Occipital lobe (tissue), 2 donors: ENCODE measurements around the gene ZNF853. TPM values are rescaled to one million over a fixed set of nuclear protein-coding genes. Genes with fewer than 3 reads are reported as not detected.
"Not testable (repeated sequence)": the region's sequence is repeated elsewhere in the genome, so short reads cannot be mapped to it uniquely, and the experiment has no call there.

Source experiments
- DNase-seq: peaks from one replicate; lab custom pipeline; 2025; lab: John Stamatoyannopoulos, UW
- total RNA-seq: library from RNA; depleted of rRNA; stranded (reverse); fragments of >200 nt; gene quantifications from one replicate; pipeline ENCODE4 v1.2.3, GENCODE V29; 2014

The ZNF853 gene
- total RNA-seq, 1 donor from 2014 or later: 23.6 TPM

DNA sequence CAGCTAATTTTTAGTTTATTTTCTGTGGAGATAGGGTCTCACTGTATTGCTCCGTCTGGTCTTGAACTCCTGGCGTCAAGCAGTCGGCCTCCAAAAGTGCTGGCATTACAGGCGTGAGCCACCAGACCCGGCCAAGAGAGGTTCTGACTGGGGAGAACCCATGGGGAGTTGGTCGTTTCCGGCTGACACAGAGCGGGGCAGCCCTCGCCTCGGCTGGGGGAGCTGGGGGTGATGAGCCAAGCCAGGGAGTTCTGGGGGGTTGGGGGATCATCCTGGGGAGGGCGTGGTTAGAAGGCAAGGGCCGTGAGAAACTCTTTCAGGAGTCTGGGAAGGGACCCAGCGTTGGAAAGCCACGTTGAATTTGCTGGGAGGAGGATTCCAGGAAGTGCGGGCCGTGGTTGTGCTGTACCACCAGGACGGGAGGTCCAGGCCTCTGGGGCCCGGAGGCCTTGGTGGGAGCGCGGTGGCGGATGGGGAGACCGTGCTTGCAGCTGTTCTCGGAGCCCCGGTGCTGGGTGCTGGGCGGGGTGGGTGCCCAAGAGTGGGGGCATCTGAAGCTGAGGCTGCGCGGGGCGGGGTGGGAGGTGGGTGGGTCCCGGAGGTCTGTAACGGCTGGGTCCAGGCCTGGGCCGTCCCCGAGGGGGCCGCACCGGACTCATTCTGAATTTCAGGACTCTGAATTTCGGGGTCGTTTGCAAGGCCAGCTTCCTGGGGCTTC is 8.4 kb upstream of the ZNF853 start:
- no peak for DNase-seq

- DNase-seq: no peak
Measured at GRCh38 chr7:6607651-6608051, 7.8 kb upstream of the ZNF853 start.

GRCh38 chr7:6608081-6608480 is 7.3 kb upstream of the ZNF853 start:
- DNase-seq: no peak

DNA sequence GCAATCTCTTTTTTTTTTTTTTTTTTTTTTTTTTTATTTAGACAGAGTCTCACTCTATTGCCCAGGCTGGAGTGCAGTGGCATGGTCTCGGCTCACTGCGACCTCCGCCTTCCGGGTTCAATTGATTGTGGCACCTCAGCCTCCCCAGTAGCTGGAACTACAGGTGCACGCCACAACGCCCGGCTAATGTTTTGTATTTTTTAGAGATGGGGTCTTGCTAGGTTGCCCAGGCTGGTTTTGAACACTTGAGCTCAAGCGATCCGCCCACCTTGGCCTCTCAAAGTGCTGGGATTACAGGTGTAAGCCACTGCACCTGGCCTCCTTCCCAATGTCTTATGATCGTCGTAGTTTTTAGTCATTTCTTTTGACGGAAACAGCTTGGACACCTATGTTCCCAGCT is 6.6 kb upstream of the ZNF853 start:
- DNase-seq: no peak

GRCh38 chr7:6612819-6613218 is 2.6 kb upstream of the ZNF853 start:
- no peak for DNase-seq

DNA sequence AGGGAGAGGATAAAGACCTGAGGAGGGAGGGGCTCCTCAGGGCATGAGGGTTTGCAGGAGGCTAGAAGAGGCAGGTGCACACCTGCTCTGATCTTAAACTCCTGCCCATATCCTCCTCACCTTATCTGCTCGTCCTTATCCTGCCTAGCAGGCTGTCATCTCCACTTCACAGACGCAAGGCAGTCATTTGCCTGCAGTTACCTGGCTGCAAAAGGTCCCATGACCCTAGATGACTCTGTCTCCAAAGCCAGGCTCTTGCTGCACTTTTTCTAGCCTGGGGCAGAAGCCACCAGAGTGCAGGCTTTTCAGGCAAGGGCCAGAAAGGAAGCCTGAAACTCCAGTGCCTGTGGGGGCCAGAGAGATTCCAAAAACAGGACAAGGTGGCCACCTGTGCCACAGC is 1.7 kb upstream of the ZNF853 start:
- DNase-seq: no peak

DNA sequence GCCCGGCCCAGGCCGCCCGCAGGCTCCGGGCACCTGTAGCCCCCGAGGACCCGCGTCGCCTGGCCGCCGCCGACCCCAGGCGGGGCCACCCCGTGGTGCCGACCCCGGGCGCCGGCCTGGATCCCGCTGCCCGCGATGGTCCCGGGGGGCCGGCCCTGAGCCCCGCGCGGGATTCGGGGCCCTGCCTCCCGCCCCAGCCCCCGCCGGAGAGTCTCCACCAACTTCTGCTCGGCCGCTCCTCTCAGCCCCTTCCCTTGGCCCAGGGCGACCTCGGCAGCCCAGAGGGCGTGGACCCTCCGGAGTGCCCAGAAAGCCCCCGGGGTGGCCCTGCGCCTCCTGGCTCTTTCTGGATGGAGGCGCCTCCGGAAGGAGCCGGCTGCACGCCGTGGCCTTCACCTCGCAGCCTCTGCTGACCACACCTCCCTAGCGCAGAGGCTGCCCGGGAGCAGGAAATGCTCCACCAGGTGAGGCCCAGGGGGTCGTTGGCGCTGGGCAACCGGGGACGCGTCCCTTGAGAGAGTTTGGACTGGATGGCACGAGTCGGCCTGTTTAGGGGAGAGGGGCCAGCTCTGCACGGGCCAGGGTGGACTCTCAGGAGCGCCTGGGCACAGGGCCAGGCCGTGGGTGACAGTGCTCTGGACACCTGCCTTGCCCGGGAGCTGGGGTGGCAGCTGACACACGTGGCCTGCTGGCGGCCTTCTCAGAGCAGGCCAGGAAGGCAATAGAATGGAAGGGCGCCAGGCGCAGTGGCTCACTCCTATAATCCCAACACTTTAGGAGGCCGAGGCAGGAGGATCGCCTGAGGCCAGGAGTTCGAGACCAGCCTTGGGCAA is 529 bp downstream of the ZNF853 start:
- DNase-seq: no peak

DNA sequence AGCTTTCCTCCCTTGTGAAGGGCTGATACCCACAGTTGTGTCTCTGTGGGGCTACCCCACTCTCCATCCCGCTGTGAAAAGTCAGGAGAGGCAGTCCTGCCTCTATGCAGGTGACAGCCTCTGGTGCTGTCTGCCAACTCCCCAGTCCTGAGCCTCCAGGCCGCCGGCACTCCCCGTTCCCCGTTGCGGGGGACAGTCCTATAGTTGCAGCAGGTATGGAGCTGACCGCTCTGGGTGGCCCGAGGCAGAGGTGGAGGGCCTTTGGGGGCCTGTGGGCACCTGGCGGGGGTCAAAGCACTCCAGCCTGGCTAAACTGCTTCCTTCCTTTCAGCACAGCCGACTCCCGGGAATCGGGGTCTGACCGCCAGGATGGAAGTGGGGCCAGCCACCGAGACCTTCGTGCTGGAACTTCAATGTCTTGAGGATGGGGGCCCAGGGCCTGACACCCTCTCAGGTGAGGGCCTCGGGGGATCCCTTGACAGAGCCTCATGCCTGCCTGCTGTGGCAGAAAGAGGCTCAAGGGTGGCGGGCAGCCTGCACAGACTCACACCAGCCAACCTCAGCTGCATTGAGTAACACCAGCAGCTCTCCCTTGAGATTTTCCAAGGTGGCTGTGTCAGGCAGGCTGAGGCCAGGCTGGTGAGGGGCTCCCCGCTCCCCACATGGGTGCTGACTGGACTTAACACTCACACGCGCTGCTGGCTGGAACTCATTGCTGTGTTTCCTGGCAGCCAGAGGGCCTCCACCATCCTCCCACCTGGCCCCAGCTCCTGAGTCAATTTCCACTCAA is 1.6 kb downstream of the ZNF853 start:
- no peak for DNase-seq

DNA sequence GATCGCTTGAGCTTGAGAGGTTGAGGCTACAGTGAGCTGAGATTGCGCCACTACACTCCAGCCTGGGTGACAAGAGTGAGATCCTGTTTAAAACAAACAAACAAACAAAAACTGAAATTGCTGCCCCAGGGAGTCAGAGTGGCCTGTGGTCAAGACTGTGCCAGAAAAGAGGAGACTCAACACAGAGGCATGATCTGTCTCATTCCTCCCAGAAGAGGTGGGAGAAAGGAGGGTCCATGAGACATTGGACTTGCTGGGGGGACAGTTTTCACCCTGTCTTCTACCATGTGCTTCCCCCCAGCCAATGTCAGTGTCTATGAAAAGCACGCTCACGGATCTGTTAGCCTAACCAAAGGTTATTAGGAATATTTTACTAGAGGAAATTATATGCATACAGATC is 3.2 kb downstream of the ZNF853 start:
- DNase-seq: no peak

DNA sequence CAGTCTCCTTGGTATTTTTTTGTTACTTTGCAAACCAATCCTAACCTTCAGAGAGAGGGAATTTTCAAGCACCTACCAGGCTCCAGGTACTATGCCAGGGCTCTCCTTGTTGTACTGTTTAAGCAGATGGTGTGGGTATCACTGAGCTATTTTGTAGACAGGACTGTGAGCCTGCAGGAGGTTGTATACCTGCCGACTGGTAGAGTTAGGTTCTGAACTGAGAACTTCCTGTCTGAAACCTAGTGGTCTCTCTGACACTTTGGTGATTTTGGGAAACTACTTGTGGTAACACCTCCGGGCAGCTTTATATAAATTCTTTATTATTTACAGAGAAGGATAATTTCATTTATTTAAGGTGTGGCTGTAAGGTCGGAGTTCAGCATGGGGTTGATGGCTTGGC is 4.6 kb downstream of the ZNF853 start:
- no peak for DNase-seq

DNA sequence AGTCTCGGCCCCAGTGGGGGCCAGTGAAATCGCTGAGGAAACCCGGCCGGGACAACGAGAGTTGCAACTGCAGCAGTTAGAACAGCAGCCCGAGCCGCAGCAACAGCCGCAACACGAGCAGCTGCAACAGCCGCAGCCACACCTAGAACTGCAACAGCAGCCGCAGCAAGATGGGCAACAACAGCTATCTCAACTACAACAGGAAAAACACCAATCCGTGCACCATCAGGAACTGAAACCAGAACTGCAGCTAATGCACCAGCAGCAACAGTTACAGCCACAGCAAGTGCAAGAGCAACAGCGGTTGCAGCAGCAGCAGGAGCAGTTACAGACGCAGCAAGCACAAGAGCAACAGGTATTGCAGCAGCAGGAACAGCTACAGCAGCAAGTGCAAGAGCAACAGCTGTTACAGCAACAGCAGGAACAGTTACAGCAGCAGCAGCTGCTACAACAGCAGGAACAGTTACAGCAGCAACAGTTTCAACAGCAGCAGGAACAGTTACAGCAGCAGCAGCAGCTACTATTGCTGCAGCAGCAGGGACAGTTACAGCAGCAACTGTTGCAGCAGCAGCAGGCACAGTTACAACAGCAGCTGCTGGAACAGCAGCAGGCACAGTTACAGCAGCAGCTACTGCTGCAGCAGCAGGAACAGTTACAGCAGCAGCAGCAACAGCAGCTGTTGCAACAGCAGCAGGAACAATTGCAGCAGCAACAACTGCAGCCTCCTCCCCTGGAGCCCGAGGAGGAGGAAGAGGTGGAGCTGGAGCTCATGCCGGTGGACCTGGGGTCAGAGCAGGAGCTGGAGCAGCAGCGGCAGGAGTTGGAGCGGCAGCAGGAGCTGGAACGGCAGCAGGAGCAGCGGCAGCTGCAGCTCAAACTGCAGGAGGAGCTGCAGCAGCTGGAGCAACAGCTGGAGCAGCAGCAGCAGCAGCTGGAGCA is 6.1 kb downstream of the ZNF853 start:
- DNase-seq: no peak

DNA sequence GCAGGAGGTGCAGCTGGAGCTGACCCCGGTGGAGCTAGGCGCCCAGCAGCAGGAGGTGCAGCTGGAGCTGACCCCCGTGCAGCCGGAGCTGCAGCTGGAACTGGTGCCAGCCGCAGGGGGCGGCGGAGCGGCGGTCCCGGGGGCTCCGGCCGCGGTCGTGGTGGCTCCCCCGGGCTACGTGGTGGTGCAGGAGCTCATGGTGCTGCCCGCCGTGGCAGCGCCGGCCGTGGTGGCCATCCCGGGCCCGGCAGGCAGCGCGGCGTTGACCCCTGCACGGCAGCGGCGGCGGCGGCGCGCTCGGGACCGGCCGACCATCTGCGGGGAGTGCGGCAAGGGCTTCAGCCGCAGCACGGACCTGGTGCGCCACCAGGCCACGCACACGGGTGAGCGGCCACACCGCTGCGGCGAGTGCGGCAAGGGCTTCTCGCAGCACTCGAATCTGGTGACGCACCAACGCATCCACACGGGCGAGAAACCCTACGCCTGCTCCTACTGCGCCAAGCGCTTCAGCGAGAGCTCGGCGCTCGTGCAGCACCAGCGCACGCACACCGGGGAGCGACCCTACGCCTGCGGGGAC is 6.8 kb downstream of the ZNF853 start:
- no peak for DNase-seq

GRCh38 chr7:6623589-6624245 is 8.3 kb downstream of the ZNF853 start:
- DNase-seq: no peak

GRCh38 chr7:6624246-6624611 is 8.8 kb downstream of the ZNF853 start:
- no peak for DNase-seq

GRCh38 chr7:6628045-6628444 is 12.6 kb downstream of the ZNF853 start:
- no peak for DNase-seq

GRCh38 chr7:6630007-6630849 is 14.8 kb downstream of the ZNF853 start:
- DNase-seq: no peak

DNA sequence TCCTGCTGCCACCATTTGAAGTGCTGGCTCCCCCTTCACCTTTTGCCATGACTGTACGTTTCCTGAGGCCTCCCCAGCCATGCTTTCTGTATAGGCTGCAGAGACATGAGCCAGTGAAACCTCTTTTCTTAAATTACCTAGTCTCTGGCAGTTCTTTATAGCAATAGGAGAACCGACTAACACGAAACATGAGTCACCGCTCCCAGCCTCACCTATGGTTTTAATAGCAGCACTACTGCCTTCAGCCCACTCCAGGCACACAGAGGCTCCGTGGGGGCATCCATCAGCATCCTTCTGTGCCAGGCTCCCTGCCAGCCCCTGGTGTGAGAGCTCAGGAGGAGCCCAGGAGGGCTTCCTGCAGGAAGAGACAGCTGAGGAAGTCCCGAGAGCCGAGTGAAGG is 16.2 kb downstream of the ZNF853 start:
- DNase-seq: no peak

DNA sequence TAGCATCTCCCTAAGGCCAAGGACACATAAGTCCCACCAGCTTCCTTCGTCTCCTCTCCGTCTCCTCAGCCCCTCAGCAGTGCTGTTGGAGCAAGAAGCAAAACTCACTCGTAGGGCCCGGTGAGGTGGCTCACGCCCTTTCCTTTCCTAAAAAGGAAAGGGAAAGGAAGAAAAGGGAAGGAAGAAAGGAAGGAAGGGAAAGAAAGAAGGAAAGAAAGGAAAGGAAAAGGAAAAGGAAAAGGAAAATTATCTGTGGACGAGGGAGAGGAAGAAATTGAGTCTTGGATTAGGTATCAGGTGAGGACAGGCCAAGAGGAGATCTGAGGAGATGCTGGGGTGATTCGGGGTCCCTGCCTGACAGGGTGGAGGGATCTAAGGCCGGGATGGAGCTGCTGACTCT is 18.6 kb downstream of the ZNF853 start:
- DNase-seq: no peak

DNA sequence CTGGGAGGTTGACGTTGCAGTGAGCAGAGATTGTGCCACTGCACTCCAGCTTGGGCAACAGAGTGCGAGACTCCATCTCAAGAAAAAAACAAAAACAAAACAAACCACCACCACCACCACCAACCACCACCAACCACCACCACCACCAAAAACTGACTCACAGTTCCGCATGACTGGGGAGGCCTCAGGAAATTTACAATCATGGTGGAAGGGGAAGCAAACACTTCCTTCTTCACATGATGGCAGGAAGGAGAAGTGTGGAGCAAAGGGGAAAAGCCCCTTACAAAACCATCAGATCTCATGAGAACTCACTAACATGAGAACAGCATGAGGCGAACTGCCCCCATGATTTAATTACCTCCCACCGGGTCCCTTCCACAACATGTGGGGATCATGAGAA is 19.6 kb downstream of the ZNF853 start:
- DNase-seq: not testable (repeated sequence)
